ENCODE measurements around the gene THADA. TPM values are rescaled to one million over a fixed set of nuclear protein-coding genes. Genes with fewer than 3 reads are reported as not detected.
A peak's percentile ranks its signal among the peaks of the same experiment; 100 is the strongest.

The THADA gene
- total RNA-seq, 2 donors from 2014 or later: 39.5 to 46.3 TPM

DNA sequence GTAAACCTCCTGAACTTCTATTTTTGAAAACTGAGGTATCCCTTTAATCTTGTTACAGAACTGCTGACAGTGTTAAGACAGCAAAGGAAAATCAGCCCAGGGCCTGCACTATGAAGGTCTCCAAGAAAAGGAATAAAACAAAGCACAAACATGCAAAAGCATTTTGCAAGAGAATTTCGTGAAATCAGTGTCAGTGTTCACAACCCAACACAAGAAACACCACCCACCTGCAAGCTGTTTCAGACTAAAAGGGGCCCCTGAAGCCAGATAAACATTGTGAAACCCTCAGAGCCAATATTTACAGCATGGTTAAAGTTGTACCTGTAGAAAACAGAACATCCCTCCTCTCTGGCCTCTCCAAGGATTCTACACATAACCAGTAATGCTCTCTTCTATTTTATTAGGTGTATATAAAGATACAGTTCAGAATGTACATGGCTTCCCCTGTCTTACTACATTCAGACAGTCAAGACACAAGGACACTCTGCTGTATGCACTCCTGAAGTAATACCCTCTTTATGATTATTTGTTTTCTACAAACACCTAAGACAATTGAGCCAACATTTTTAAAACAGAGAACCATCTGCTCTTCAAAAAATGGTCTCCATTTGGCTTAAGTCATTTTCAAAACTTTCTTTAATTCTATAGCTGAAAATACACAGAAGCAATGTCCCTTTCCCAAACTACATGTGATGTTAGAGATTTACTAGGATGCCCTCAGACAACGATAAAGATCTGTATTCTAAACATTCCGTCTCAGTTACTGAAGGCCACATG, 219.9 kb downstream of the THADA start:
- Mint-ChIP-seq H3K27ac (no peak overlapping the region), H3K4me3 (no peak overlapping the region), H3K9me3 (no peaks in the 10 kb centered on the region), H3K27me3 (ENCODE audit: low read depth) (no peaks in the 10 kb centered on the region), H3K36me3 (ENCODE audit: insufficient read depth in 2 of 2) (peaks cover 1 to 7% of the 10 kb centered on the region in 2 donors), H3K4me1 (ENCODE audit: low read depth) (peaks cover 7% of the 10 kb centered on the region)
- ATAC-seq (replicated peaks in 1 of 2) (no peak), DNase-seq (no peak)

DNA sequence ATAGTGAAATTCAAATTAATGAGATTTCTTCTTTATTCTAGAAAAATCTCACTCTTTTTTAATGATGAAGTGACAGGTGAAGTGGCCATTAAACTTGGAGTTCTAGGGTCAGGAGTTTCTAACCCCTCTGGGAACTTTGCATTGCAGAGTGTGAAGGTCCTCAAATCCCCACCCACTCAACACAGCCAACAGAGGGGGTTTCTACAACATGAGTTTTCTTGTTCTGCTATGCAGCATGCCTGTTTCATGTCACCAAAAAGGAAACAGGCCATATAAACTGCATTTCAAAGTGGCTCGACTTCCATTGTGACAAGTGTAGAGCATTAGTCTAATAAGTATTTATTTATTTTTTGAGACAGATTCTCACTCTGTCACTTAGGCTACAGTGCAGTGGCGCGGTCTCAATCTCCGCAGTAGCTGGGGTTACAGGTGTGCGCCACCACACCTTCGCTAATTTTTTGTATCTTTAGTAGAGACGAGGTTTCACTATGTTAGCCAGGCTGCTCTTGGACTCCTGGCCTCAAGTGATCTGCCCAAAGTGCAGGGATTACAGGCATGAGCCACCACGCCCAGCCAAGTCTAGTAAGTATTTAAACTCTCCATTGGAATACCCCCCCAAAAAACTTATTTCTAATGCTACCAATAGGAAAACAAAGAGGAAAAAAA, 223.3 kb downstream of the THADA start:
- no peak for DNase-seq
- Mint-ChIP-seq H3K36me3 (ENCODE audit: insufficient read depth in 2 of 2) (peaks cover 0 to 2% of the 10 kb centered on the region in 2 donors), H3K4me3 (no peak overlapping the region), H3K27me3 (ENCODE audit: low read depth) (no peaks in the 10 kb centered on the region), H3K4me1 (ENCODE audit: low read depth) (no peaks in the 10 kb centered on the region), H3K27ac (no peak overlapping the region), H3K9me3 (no peaks in the 10 kb centered on the region)
- ATAC-seq (replicated peaks in 1 of 2): no peak

DNA sequence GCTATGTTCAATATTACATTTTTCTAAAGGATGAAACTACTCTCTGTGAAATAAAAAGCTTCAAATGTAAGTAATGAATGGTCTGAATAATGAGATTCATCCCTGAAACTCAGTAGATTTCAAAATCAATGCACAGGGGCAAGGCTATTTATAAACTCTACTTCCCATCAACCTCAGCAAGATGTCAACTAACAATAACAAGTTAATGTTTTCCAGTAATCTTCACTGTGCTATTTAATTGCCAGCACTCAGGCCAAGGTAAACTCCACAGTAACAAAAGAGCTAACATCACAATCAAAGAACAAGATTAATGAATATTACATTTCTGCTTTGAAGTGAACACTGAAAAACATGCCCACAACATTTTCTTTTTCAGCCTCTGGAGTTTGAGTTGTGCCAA, 225.1 kb downstream of the THADA start:
- ATAC-seq (replicated peaks in 1 of 2) (no peak), DNase-seq (no peak)
- Mint-ChIP-seq H3K27ac (no peak overlapping the region), H3K36me3 (ENCODE audit: insufficient read depth in 2 of 2) (peaks cover 0 to 2% of the 10 kb centered on the region in 2 donors), H3K27me3 (ENCODE audit: low read depth) (no peaks in the 10 kb centered on the region), H3K4me3 (no peak overlapping the region), H3K9me3 (no peaks in the 10 kb centered on the region), H3K4me1 (ENCODE audit: low read depth) (no peaks in the 10 kb centered on the region)

DNA sequence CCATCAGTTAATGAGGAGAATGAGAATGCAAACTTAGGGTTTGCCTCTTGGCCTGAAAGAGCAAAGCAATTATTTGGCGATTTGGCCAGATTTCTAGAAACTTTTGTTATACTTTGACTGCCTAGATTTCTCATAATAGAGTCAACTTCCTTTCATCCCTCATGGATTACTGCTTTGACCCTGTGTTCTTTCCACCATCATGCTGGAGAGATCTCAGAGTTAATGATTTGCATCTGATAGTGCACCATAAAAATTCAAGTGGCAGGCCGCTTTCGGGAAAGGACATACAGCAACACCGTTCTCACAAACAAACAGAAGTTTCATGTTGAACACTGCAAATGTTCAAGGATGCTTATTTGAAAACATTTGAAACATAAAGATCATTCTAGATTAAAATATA, 225.7 kb downstream of the THADA start:
- no peak for DNase-seq
- no peak for ATAC-seq (replicated peaks in 1 of 2)
- H3K27me3 Mint-ChIP-seq (ENCODE audit: low read depth): no peaks in the 10 kb centered on the region
- H3K36me3 Mint-ChIP-seq (ENCODE audit: insufficient read depth in 2 of 2): peaks cover 0 to 2% of the 10 kb centered on the region in 2 donors
- H3K4me1 Mint-ChIP-seq (ENCODE audit: low read depth): no peaks in the 10 kb centered on the region
- H3K9me3 Mint-ChIP-seq: no peaks in the 10 kb centered on the region
- H3K4me3 Mint-ChIP-seq: no peak overlapping the region
- H3K27ac Mint-ChIP-seq: no peak overlapping the region

DNA sequence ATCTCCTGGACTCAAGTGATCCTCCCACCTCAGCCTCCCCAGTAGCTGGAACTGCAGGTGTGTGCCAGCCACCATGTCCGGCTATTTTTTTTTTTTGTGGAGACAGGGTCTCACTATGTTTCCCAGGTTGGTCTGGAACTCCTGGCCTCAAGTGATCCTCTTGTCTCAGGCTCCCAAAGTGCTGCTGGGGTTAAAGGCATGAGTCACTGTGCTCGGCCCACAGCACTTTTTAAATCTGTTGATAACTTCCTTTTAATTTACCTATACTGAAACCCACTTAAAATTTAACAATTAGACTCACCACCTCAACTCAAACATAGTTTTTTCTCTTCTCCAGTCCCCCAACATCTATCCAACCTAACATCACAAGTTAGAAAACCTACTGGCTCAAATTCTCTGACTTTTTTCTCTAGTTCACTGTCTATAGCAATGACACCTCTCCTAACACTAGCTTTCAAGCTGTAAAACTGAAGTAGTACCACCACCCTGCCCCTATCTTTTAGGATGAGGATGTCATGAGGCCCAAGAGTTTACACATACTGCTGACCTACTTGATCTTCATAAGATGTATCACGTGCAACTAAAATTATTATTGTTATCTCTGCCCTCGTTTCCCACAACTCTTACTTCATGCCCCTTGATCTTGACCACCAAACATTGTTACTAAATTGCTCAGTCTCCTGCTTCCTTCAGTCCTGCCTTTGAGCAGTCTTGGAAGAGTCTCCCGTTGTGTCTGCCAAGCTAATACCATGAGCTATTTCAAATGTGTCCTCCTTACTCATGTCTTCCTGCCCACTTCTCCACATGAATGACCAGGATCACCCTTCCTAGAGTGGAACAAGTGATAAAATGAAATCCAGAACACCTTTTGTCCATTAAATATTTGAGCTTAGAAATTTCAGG, 227.1 kb downstream of the THADA start:
- peak overlapping the region; percentile 58 for H3K27ac Mint-ChIP-seq
- ATAC-seq (replicated peaks in 1 of 2) (no peak), DNase-seq (no peak)
- no peaks in the 10 kb centered on the region for H3K27me3 Mint-ChIP-seq (ENCODE audit: low read depth)
- no peaks in the 10 kb centered on the region for H3K9me3 Mint-ChIP-seq
- H3K4me1 Mint-ChIP-seq (ENCODE audit: low read depth): no peaks in the 10 kb centered on the region
- H3K36me3 Mint-ChIP-seq (ENCODE audit: insufficient read depth in 2 of 2): peaks cover 2 to 3% of the 10 kb centered on the region in 2 donors
- H3K4me3 Mint-ChIP-seq: no peak overlapping the region

DNA sequence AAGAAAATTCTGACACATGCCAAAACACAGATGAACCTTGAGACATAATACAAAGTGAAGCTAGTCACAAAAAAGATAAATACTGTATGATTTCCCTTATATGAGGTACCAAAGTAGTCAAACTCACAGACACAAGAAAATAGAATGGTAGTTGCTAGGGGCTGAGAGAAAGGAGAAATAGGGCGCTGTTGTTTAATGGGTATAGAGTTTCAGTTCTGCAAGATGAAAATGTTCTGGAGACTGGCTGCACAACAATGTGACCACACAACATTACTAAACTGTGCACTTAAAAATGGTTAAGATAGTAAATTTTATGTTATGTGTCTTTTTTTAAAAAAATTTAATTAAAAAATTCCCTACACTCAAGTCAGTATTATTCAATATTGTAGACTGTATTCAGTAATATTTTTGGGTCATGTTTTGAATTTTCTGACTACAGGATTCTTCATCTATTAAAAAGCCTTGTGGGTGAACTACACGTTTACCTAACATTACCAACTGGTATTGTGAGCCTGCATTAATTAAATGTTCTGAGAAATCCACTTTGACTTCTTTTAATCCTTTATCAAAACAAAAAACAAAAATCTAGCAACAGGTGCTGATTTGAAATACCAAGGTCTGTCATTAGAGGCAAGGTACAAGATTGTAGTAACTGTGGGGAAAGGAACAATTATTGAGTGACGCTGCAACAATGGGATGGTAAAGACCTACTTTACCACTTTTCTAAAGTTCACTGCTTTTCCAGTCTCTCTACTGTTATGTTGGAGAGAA, 228.6 kb downstream of the THADA start:
- no peaks in the 10 kb centered on the region for H3K9me3 Mint-ChIP-seq
- H3K27ac Mint-ChIP-seq: no peak overlapping the region
- no peak for ATAC-seq (replicated peaks in 1 of 2)

DNA sequence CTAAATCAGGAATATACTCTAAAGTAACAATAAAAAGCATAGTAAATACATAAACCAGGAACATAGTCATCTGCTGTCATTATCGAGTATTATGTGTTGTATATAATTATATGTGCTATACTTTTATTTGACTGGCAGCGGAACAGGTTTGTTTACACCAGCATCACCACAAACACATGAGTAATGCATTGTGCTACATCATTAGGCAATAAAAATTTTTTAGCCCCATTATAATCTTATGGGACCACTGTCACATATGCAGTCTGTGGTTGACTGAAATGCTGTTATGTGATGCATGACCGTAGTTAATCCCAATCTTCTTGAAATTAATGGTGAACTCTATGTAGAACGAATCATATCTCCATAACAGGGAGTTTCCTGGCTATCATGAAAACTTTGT, 232.7 kb downstream of the THADA start:
- Mint-ChIP-seq H3K4me1 (ENCODE audit: low read depth) (no peaks in the 10 kb centered on the region), H3K27me3 (ENCODE audit: low read depth) (no peaks in the 10 kb centered on the region), H3K9me3 (no peaks in the 10 kb centered on the region), H3K27ac (no peak overlapping the region), H3K36me3 (ENCODE audit: insufficient read depth in 2 of 2) (peaks cover 0 to 3% of the 10 kb centered on the region in 2 donors), H3K4me3 (no peak overlapping the region)
- ATAC-seq (replicated peaks in 1 of 2) (no peak), DNase-seq (no peak)

More for the DNA sequence above, 228.6 kb downstream of the THADA start:
- no peaks in the 10 kb centered on the region for H3K4me1 Mint-ChIP-seq (ENCODE audit: low read depth)
- DNase-seq: no peak
- no peak overlapping the region for H3K4me3 Mint-ChIP-seq
- no peaks in the 10 kb centered on the region for H3K27me3 Mint-ChIP-seq (ENCODE audit: low read depth)
- peaks cover 2 to 3% of the 10 kb centered on the region in 2 donors for H3K36me3 Mint-ChIP-seq (ENCODE audit: insufficient read depth in 2 of 2)

DNA sequence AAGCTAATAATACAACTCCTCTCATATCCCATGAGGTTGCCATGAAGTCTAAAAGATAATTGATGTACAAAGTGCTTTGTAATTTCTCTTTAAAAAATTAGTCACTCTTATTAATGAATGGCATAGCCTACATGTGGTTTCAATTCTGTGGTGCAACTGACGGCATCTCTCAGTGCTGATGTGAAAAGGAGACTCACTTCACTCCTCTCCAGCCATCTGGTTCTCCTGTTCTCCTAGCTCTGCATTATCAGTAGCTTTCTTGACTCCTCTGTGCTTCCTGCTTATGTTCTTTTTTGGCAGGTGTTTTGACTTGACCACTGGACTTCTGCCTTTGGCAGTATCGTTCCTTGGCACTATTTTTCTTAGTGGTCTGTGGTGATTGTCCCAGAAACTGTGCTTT, 234.6 kb downstream of the THADA start:
- no peak for DNase-seq
- Mint-ChIP-seq H3K27me3 (ENCODE audit: low read depth) (no peaks in the 10 kb centered on the region), H3K4me3 (no peak overlapping the region), H3K27ac (no peak overlapping the region), H3K9me3 (no peaks in the 10 kb centered on the region), H3K4me1 (ENCODE audit: low read depth) (no peaks in the 10 kb centered on the region), H3K36me3 (ENCODE audit: insufficient read depth in 2 of 2) (peaks cover 0 to 3% of the 10 kb centered on the region in 2 donors)
- ATAC-seq (replicated peaks in 1 of 2): no peak

DNA sequence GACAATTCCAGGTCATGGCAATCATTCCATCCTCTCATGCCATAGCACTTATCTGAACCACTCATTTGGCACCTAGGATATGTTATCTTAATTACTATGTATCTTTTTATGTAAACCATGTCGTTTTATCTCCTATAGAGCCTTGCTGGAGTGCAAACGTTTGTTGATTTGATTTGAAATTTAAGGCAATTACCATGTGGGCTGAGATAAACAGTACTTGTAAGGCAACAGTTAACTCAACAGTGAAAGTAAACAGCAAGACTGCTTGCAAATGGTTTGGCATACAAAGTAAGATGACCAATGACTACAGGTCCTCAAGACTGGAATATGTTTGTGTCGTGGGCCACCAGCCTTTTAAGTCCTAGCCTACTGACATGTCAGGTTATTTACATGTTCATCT, 235.7 kb downstream of the THADA start:
- H3K27me3 Mint-ChIP-seq (ENCODE audit: low read depth): no peaks in the 10 kb centered on the region
- no peaks in the 10 kb centered on the region for H3K9me3 Mint-ChIP-seq
- DNase-seq: no peak
- ATAC-seq (replicated peaks in 1 of 2): no peak
- no peak overlapping the region for H3K27ac Mint-ChIP-seq
- no peaks in the 10 kb centered on the region for H3K4me1 Mint-ChIP-seq (ENCODE audit: low read depth)
- peaks cover 0 to 3% of the 10 kb centered on the region in 2 donors for H3K36me3 Mint-ChIP-seq (ENCODE audit: insufficient read depth in 2 of 2)
- no peak overlapping the region for H3K4me3 Mint-ChIP-seq

DNA sequence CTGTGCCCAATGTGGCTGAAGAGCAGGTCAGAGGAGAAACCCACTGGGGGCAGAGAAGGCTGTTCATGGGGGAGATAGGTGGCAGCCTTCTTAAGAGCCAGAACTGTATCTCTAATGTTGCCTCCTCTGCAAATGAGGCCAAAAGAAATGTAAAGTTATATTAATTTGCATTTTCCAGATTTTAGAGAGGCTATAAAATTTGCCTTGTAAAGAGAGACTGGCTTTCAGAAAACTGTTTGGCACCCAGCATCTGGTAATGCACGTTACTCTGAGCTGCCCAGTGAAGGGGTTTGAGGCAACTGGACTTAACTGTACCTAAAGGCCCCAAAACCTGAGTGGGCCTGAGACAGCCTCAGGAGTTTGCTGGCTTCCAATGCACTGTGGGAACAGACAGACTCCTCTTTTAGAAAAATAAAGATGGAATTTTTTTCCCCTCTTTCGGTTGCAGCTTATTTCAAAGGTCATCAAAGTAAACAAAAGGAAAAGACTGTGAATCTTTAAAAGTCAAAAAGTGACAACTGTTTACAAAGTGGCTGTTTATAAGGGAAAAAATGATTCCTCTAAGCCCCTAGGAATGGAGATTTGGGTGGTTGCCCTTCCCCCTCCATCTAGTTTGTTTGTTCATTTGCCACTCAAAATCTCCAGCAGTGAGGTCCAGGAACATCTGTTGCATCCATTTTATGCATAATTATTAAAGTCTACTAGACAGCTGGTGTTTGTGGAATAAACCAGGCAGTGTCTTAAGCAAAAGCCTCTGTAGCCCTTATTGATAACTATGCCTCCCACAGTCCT, 237.2 kb downstream of the THADA start:
- no peak for ATAC-seq (replicated peaks in 1 of 2)
- DNase-seq: no peak
- no peak overlapping the region for H3K4me3 Mint-ChIP-seq
- no peaks in the 10 kb centered on the region for H3K27me3 Mint-ChIP-seq (ENCODE audit: low read depth)
- no peak overlapping the region for H3K27ac Mint-ChIP-seq
- H3K9me3 Mint-ChIP-seq: no peaks in the 10 kb centered on the region
- H3K4me1 Mint-ChIP-seq (ENCODE audit: low read depth): no peaks in the 10 kb centered on the region
- H3K36me3 Mint-ChIP-seq (ENCODE audit: insufficient read depth in 2 of 2): peaks cover 0 to 3% of the 10 kb centered on the region in 2 donors

DNA sequence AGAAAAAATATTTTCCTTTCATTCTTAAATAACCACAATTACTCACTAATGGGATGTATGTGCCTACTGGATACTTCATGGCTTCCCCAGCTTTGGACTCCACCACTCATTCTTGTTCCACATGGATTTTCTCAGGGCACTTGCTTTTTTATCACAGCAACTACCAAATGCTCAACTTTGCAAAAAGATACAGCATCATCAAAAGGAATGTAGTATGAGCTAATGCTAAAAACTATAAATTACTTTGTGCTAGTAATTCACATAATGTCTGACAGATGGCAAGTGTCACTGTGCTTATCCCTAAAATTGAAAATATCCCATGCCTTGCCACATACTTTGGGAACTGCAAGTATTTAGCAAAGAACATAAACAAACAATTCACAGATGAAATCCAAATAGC, 239.1 kb downstream of the THADA start:
- ATAC-seq (replicated peaks in 1 of 2) (no peak), DNase-seq (no peak)
- H3K4me1 Mint-ChIP-seq (ENCODE audit: low read depth): no peaks in the 10 kb centered on the region
- H3K36me3 Mint-ChIP-seq (ENCODE audit: insufficient read depth in 2 of 2): peaks cover 0 to 3% of the 10 kb centered on the region in 2 donors
- no peak overlapping the region for H3K4me3 Mint-ChIP-seq
- H3K27ac Mint-ChIP-seq: no peak overlapping the region
- no peaks in the 10 kb centered on the region for H3K27me3 Mint-ChIP-seq (ENCODE audit: low read depth)
- H3K9me3 Mint-ChIP-seq: no peaks in the 10 kb centered on the region

DNA sequence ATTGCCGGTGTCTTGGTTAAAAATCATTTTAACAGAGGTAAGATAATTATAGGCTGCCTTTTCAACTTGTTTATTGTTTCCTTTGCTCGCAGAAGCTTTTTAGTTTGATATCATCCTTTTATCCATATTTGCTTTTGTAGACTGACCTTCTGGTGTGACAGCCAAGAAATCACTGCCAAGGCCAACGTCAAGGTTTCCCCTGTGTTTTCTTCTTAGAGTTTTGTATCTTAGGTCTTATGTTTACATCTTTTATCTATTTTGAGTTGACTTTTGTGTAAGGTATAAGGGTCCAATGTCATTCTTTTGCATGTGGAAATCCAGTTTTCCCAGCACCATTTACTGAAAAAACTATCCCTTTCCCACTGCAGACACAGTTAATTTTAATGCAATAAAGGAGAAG, 240.4 kb downstream of the THADA start:
- Mint-ChIP-seq H3K4me3 (no peak overlapping the region), H3K9me3 (no peaks in the 10 kb centered on the region), H3K36me3 (ENCODE audit: insufficient read depth in 2 of 2) (peaks cover 0 to 3% of the 10 kb centered on the region in 2 donors), H3K4me1 (ENCODE audit: low read depth) (no peaks in the 10 kb centered on the region), H3K27me3 (ENCODE audit: low read depth) (no peaks in the 10 kb centered on the region), H3K27ac (no peak overlapping the region)
- DNase-seq (no peak), ATAC-seq (replicated peaks in 1 of 2) (no peak)

Data from activated T-cell treated with anti-CD3 and anti-CD28 coated beads, Interleukin-2, amount 50 U/mL, for 72 hours (primary cell).